K562 (cell line): ENCODE results near the gene VSIG10L2. TPM values are rescaled to one million over a fixed set of nuclear protein-coding genes. Genes with fewer than 3 reads are reported as not detected.

ENCODE experiments used
- ATAC-seq: fragments of 200-7000 bp; cut with Tn5 transposase; 3 replicates; pipeline ENCODE4 v1.9.1; 2020; ENCODE audit warnings: moderate library complexity
- BruUV-seq: library from RNA; stranded (reverse); fragments of 400-500 nt; replicated peaks from 2 replicates; lab custom pipeline; 2021; lab: Mats Ljungman, UMichigan
- CTCF ChIA-PET: fragments of 300-600 bp; formaldehyde crosslinking; extraction: SDS; loops from one replicate; lab custom pipeline; 2021; ENCODE audit warnings: low intra/inter-chr PET ratio; lab: Yijun Ruan, JAX
- POLR2A ChIA-PET: fragments of 300-600, 350-650 bp; sonication (Branson Sonifier 250); formaldehyde crosslinking; extraction: SDS; loops from one replicate; lab custom pipeline; 2021; ENCODE audit warnings: antibody characterized with exemption, inconsistent platforms; lab: Yijun Ruan, JAX
- DNase-seq, 4 experiments: peaks; one replicate each; pipeline versions ENCODE4 v3.0.0 to v3.0.0-alpha.2; 2011 to 2018; ENCODE audit warnings: low spot score in 3 of 4, mixed read lengths in 3 of 4; ENCODE audit errors: extremely low read depth in 1 of 4
- FAIRE-seq: peaks from 2 replicates; lab custom pipeline; 2011; peaks lifted over from hg19 to GRCh38; lab: Jason Lieb, UNC
- H2AFZ ChIP-seq: 2 replicates; pipeline ENCODE4 v1.6.0; 2011; ENCODE audit warnings: low read depth, low read length, control low read depth, inconsistent platforms
- H3K27ac ChIP-seq: fragments of 200-600 bp; 3 replicates; pipeline ENCODE4 v1.8.0; 2011; ENCODE audit warnings: low read depth, mild to moderate bottlenecking, control low read depth, inconsistent platforms, low read length, moderate library complexity, mixed read lengths; ENCODE audit errors: extremely low read depth
- H3K27me3 ChIP-seq, 2 experiments: fragments of 300-600 bp in 1 of 2; 2 replicates in 1 of 2; 3 replicates in 1 of 2; pipeline versions ENCODE4 v1.6.0 to v1.8.0; 2011; ENCODE audit warnings: inconsistent platforms in 2 of 2, low read length in 2 of 2, mild to moderate bottlenecking in 1 of 2, mixed read lengths in 1 of 2, moderate library complexity in 1 of 2; ENCODE audit not compliant: control insufficient read depth in 2 of 2, insufficient read depth in 2 of 2
- H3K36me3 ChIP-seq: fragments of 300-600 bp; 3 replicates; pipeline ENCODE4 v1.8.0; 2011; ENCODE audit warnings: mild to moderate bottlenecking, low read length, inconsistent platforms; ENCODE audit not compliant: control insufficient read depth, insufficient read depth
- H3K4me1 ChIP-seq, 2 experiments: fragments of 200-600 bp in 1 of 2; replicated peaks in 1 of 2; 2 replicates in 1 of 2; 3 replicates in 1 of 2; pipeline versions ENCODE4 v1.5.1 to v1.8.0; 2011; ENCODE audit warnings: inconsistent platforms in 2 of 2, low read length in 2 of 2, mild to moderate bottlenecking in 1 of 2, mixed read lengths in 1 of 2, moderate library complexity in 1 of 2; ENCODE audit not compliant: control insufficient read depth in 2 of 2, insufficient read depth in 2 of 2
- H3K4me2 ChIP-seq: 2 replicates; pipeline ENCODE4 v1.6.1; 2011; ENCODE audit warnings: low read length, control low read depth, inconsistent platforms, mixed read lengths; ENCODE audit not compliant: insufficient read depth
- H3K4me3 ChIP-seq: fragments of 200-600 bp; sonication (generic), shearing (Covaris generic); 2 replicates; pipeline ENCODE4 v1.5.1; 2016; ENCODE audit warnings: control low read depth, inconsistent platforms
- H3K79me2 ChIP-seq: fragments of 200-600 bp; 3 replicates; pipeline ENCODE4 v1.8.0; 2011; ENCODE audit warnings: low read length, inconsistent platforms; ENCODE audit not compliant: control insufficient read depth, insufficient read depth
- H3K9ac ChIP-seq, 2 experiments: 2 replicates each; pipeline versions ENCODE4 v1.6.0 to v1.6.1; 2011; ENCODE audit warnings: low read depth in 2 of 2, low read length in 2 of 2, control low read depth in 1 of 2, inconsistent platforms in 1 of 2, mild to moderate bottlenecking in 1 of 2, mixed read lengths in 1 of 2; ENCODE audit not compliant: insufficient read depth in 1 of 2
- H3K9me1 ChIP-seq: one replicate; pipeline ENCODE4 v1.6.0; 2011; ENCODE audit warnings: inconsistent platforms, mild to moderate bottlenecking, low read length, moderate library complexity; ENCODE audit not compliant: control insufficient read depth, insufficient read depth
- H3K9me3 ChIP-seq: replicated peaks from 2 replicates; pipeline ENCODE4 v1.5.1; 2011; ENCODE audit warnings: low read depth, low read length, inconsistent platforms; ENCODE audit not compliant: control insufficient read depth, insufficient read depth
- H4K20me1 ChIP-seq: replicated peaks from 2 replicates; pipeline ENCODE4 v1.6.1; 2011; ENCODE audit warnings: low read length, inconsistent platforms, mixed read lengths; ENCODE audit not compliant: control insufficient read depth, insufficient read depth
- ADNP ChIP-seq: fragments of 200-800 bp; sonication (Bioruptor generic); IDR thresholded peaks from 2 replicates; pipeline ENCODE4 v1.6.1; 2016; ENCODE audit warnings: missing genetic modification characterization, missing compliant biosample characterization
- BHLHE40 ChIP-seq: IDR thresholded peaks from 2 replicates; pipeline ENCODE4 v1.6.1; 2011; ENCODE audit warnings: low read length, improper control_type of control experiment
- C11orf30 ChIP-seq: fragments of 450-650 bp; IDR thresholded peaks from 2 replicates; pipeline ENCODE4 v1.6.1; 2016; ENCODE audit warnings: low read depth, mild to moderate bottlenecking
- CC2D1A ChIP-seq: fragments of 450-650 bp; IDR thresholded peaks from 2 replicates; pipeline ENCODE4 v1.6.1; 2017; ENCODE audit warnings: mild to moderate bottlenecking
- CCNT2 ChIP-seq: IDR thresholded peaks from 2 replicates; pipeline ENCODE4 v1.6.1; 2011; ENCODE audit warnings: borderline replicate concordance, low read depth, mild to moderate bottlenecking, moderate library complexity, mixed read lengths, low read length; ENCODE audit not compliant: insufficient read length; ENCODE audit errors: extremely low read depth
- ELF2 ChIP-seq: fragments of 250-450 bp; sonication (Bioruptor Pico); IDR thresholded peaks from 2 replicates; pipeline ENCODE4 v1.5.0; 2021; ENCODE audit warnings: mild to moderate bottlenecking
- GTF2F1 ChIP-seq: IDR thresholded peaks from 2 replicates; pipeline ENCODE4 v1.6.1; 2011; ENCODE audit warnings: low read depth, low read length, improper control_type of control experiment
- HDAC1 ChIP-seq, 2 experiments: fragments of 450-650 bp; IDR thresholded peaks; 2 replicates each; pipeline ENCODE4 v1.6.1; 2016 to 2017; ENCODE audit warnings: inconsistent platforms in 1 of 2, mild to moderate bottlenecking in 1 of 2, moderate library complexity in 1 of 2
- IRF2 ChIP-seq: sonication (generic); formaldehyde crosslinking; IDR thresholded peaks from 2 replicates; pipeline ENCODE4 v1.8.1; 2022; ENCODE audit warnings: mild to moderate bottlenecking, missing genetic modification reagents
- MAFF ChIP-seq: IDR thresholded peaks from 2 replicates; pipeline ENCODE4 v1.6.1; 2012; ENCODE audit warnings: low read length, improper control_type of control experiment
- MAFG ChIP-seq: fragments of 450-650 bp; conservative IDR thresholded peaks from 2 replicates; pipeline ENCODE4 v1.6.1; 2016; ENCODE audit warnings: missing genetic modification characterization, missing compliant biosample characterization
- MAFK ChIP-seq: IDR thresholded peaks from 2 replicates; pipeline ENCODE4 v1.6.1; 2011; ENCODE audit warnings: low read length, improper control_type of control experiment
- RAD21 ChIP-seq, 2 experiments: fragments of 250-450 bp in 1 of 2; fragments of 450-650 bp in 1 of 2; sonication (Bioruptor Pico) in 1 of 2; formaldehyde crosslinking in 1 of 2; IDR thresholded peaks in 1 of 2; conservative IDR thresholded peaks in 1 of 2; 2 replicates each; pipeline versions ENCODE4 v1.4.0 to v1.8.0; 2020 to 2022; ENCODE audit warnings: mild to moderate bottlenecking in 2 of 2, moderate library complexity in 1 of 2
- SMC3 ChIP-seq: conservative IDR thresholded peaks from 2 replicates; pipeline ENCODE4 v1.6.1; 2011; ENCODE audit warnings: low read depth, low read length, improper control_type of control experiment; ENCODE audit not compliant: insufficient read depth
- THRAP3 ChIP-seq: fragments of 450-650 bp; IDR thresholded peaks from 2 replicates; pipeline ENCODE4 v1.6.1; 2016; ENCODE audit warnings: mild to moderate bottlenecking, inconsistent platforms, borderline replicate concordance
- ZC3H11A ChIP-seq: IDR thresholded peaks from 2 replicates; pipeline ENCODE4 v1.6.1; 2012; ENCODE audit warnings: low read depth, low read length, improper control_type of control experiment
- ZNF133 ChIP-seq: fragments of 250-450 bp; sonication (Bioruptor Pico); IDR thresholded peaks from 2 replicates; pipeline ENCODE4 v1.4.0; 2020; ENCODE audit warnings: mild to moderate bottlenecking
- ZNF316 ChIP-seq: fragments of 450-650 bp; IDR thresholded peaks from 2 replicates; pipeline ENCODE4 v1.6.1; 2016
- ZNF584 ChIP-seq: fragments of 200-800 bp; sonication (Bioruptor generic); IDR thresholded peaks from 2 replicates; pipeline ENCODE4 v1.6.1; 2016; ENCODE audit warnings: low read depth, mild to moderate bottlenecking, missing genetic modification characterization, missing compliant biosample characterization
- WGBS: fragments of 100-300 bp; shearing (Covaris generic); methylation state at CpG from one replicate; pipeline ENCODE4 v1.1.6; 2016; ENCODE audit warnings: low coverage, mixed read lengths; ENCODE audit not compliant: insufficient coverage; ENCODE audit errors: missing lambda C conversion rate; 5-methylcytosine and 5-hydroxymethylcytosine counted together
- in situ Hi-C: fragments of 300-500 bp; cut with MboI; formaldehyde crosslinking; loops from 4 replicates; pipeline ENCODE4 v1.15.0; 2018; ENCODE audit warnings: inconsistent platforms, mixed read lengths
- intact Hi-C: fragments of 100-400 bp; cut with micrococcal nuclease; formaldehyde crosslinking; loops from 2 replicates; pipeline ENCODE4 v1.14.2; 2022
- polyA plus RNA-seq, 8 experiments: library from polyadenylated mRNA; depleted of rRNA in 4 of 8; stranded (reverse) in 5 of 8; unstranded in 3 of 8; fragments of >200 nt; fragmentation: Nextera tagmentation in 2 of 8; fragmentation: Illumina TruSeq in 1 of 8; extraction: Ambion mirVana in 2 of 8; extraction: Trizol in 1 of 8; gene quantifications; 2 replicates each; pipeline versions ENCODE4 v1.2.1 to v1.2.3, GENCODE V29; 2011 to 2014; ENCODE audit warnings: inconsistent platforms in 1 of 8, missing spikeins in 1 of 8
- total RNA-seq, 7 experiments: library from RNA; depleted of rRNA in 6 of 7; stranded (reverse); fragments of >200 nt in 6 of 7; fragmentation: Illumina TruSeq in 2 of 7; extraction: Trizol in 2 of 7; gene quantifications; 2 replicates each; pipeline versions ENCODE4 v1.2.1 to v1.2.3, GENCODE V29; 2011 to 2021; ENCODE audit warnings: low replicate concordance in 1 of 7
- TF ChIP-seq, protein P1 (sequence below): sonication (generic); formaldehyde crosslinking; IDR thresholded peaks from 2 replicates; pipeline ENCODE4 v1.8.1; 2023; ENCODE audit warnings: mild to moderate bottlenecking, missing genetic modification reagents, moderate library complexity

Gene VSIG10L2
- total and polyA plus RNA-seq, 9 of the 15 experiments (the other 6 are each of a cell fraction or from before 2014, with no cell fraction given): not detected

DNA sequence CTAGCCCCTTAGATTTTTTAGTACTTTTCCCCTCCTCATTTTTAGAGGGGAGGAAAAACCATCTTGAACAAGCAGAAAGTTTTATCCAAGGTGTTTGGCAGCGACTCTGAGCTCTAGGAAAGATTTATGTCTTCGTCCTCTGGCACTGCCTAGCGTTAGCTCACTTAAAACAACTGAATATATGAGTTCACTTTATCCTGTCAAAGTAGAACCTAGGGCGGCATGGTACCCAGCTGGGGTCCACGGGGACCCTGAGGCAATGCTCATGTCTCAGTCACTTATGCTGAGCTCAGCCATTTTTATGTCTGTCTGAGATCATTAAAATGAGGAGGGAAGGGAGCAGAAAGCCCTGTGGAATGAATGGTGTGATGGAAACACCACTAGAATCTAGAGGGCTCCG is 14.2 kb upstream of the VSIG10L2 start:
- H3K4me2 ChIP-seq: no peak overlapping the region
- CTCF ChIA-PET: no interaction called here
- H3K9me1 ChIP-seq: no peaks in the 10 kb centered on the region
- POLR2A ChIA-PET: interaction anchor here (0.5 to 1.3 kb wide), 6 partner anchors 14 to 258 kb away, joined by 3 to 7 read pairs (median 4); partner anchors contain the start of gene VSIG10L2
- no peak overlapping the region for H3K9ac ChIP-seq
- no peak for TF ChIP-seq CC2D1A
- TF ChIP-seq, protein P1, sequence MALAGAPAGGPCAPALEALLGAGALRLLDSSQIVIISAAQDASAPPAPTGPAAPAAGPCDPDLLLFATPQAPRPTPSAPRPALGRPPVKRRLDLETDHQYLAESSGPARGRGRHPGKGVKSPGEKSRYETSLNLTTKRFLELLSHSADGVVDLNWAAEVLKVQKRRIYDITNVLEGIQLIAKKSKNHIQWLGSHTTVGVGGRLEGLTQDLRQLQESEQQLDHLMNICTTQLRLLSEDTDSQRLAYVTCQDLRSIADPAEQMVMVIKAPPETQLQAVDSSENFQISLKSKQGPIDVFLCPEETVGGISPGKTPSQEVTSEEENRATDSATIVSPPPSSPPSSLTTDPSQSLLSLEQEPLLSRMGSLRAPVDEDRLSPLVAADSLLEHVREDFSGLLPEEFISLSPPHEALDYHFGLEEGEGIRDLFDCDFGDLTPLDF (CRISPR knock-in tag): no peak
- TF ChIP-seq ELF2 (CRISPR knock-in tag): no peak
- peak; percentile 64; the same call in 1 of the 2 replicates for TF ChIP-seq C11orf30
- TF ChIP-seq MAFF: peak; percentile 70
- no peak for TF ChIP-seq ZC3H11A
- TF ChIP-seq MAFG: peak; percentile 54
- peak; percentile 48 for TF ChIP-seq MAFK
- TF ChIP-seq GTF2F1: no peak
- TF ChIP-seq ZNF133: no peak
- TF ChIP-seq BHLHE40: no peak
- TF ChIP-seq ADNP (tag): no peak
- TF ChIP-seq HDAC1 (IDR thresholded peaks at IDR 0.05): no peak
- TF ChIP-seq IRF2 (CRISPR knock-in tag): no peak
- TF ChIP-seq ZNF316: peak; percentile 63
- no peak for TF ChIP-seq THRAP3
- no peak for TF ChIP-seq ZNF584 (CRISPR knock-in tag)
- no peak for TF ChIP-seq CCNT2
- TF ChIP-seq RAD21 (CRISPR knock-in tag; conservative IDR thresholded peaks at IDR 0.05 in 1 of 2, IDR thresholded peaks at IDR 0.05 in 1 of 2): no peak
- TF ChIP-seq SMC3: no peak
- no peaks in the 10 kb centered on the region for H3K36me3 ChIP-seq
- peaks cover 4 to 9% of the 10 kb centered on the region in 2 experiments; a peak in 4 of 5 replicates for H3K4me1 ChIP-seq
- WGBS: 5% methylated on average over 6 of the region's 6 CpGs
- intact Hi-C loops (no loop called here), in situ Hi-C loops (no loop called here)
- no peak overlapping the region for H3K4me3 ChIP-seq
- peaks cover 2 to 12% of the 10 kb centered on the region in 2 experiments; a peak in 2 of 5 replicates for H3K27me3 ChIP-seq
- BruUV-seq: no TSS peak
- ATAC-seq (no peak), DNase-seq (no peak), FAIRE-seq (no peak)
- no peaks in the 10 kb centered on the region for H3K9me3 ChIP-seq
- no peak overlapping the region for H3K27ac ChIP-seq
- no peaks in the 10 kb centered on the region for H4K20me1 ChIP-seq
- H2AFZ ChIP-seq: no peak overlapping the region
- H3K79me2 ChIP-seq: no peaks in the 10 kb centered on the region
